HG03565 (cell line): ENCODE data around the gene RPP38.

Source experiments
- ATAC-seq: cut with Tn5 transposase; IDR thresholded peaks from one replicate; pipeline ENCODE4 v1.9.1; 2021; ENCODE audit warnings: mild to moderate bottlenecking, moderate library complexity; ENCODE audit not compliant: unreplicated experiment

Gene RPP38, protein sequence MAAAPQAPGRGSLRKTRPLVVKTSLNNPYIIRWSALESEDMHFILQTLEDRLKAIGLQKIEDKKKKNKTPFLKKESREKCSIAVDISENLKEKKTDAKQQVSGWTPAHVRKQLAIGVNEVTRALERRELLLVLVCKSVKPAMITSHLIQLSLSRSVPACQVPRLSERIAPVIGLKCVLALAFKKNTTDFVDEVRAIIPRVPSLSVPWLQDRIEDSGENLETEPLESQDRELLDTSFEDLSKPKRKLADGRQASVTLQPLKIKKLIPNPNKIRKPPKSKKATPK

DNA sequence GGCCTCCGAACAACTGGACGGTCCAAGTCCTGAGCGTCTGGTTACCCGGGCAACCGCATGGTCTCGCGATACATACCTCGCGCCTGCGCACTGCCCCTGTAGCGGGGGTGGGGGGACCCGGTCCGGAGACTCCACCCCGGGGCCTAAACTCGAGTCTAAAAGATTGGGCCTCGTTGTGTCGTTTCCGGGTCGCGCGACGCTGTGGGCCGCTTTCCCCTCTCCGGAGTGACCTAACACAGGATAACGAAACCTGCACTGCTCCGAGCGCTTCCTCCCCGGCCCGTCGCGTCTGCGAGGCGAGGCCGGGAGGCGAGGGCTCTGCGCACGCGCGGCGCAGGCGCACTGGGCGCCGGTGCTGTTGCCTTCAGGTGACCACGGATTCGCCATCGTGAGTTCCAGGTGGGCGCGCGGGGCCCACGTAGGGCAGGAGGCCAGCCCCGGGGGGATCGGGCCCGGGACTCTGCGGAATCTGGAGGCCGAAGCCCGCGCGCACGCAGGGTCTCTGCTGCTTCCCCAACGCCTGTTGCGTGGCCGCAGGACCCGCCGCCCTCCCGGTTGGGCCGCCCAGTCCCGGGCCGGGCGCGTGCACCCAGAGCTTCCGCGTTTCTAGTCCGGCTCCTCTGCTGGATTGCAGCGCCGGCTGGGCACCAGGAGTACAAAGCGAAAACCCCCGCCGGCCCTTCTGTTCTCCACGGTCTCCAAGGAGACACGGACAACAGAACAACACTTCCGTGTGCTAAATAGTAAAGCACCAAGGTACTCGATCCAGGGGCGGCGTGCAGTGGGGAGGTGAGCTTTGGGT lies at the start of gene RPP38:
Gene RPP38 (plus strand): TSS at position 345 of the 802 bp plus-strand sequence. CDS start 5,960 bp downstream, outside the sequence.
- peak; percentile 79 for ATAC-seq

DNA sequence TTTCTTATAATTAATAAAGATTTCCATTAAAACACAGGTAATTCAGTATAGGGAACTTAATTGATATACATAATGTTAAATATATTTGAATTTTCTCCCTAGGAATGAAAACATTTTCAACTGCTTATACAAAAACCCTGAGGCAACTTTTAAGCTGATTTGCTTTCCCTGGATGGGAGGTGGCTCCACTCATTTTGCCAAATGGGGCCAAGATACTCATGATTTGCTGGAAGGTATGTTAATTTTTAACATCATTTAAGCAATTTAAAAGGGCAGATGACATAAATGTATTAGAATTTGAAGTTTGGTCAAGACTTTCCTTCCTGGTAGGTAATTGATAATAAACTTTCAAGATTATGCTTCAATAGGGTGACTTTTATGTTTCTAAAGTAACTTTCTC lies 47.6 kb upstream of the RPP38 start:
- ATAC-seq = no peak

DNA sequence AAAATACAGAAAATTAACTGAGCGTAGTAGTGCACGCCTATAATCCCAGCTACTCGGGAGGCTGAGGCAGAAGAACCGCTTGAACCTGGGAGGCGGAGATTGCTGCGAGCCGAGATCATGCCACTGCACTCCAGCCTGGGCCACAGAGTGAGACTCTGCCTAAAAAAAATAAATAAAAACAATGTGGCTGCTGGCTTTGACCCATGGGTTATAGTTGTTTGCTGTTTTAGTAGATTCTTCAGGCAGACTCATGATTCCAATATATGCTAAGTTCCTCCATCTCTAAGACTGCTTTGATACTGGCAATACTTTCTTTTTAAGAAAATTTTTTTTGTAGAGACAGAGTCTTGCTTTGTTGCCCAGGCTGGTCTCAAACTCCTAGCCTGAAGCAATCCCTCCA lies 45.0 kb upstream of the RPP38 start:
- ATAC-seq = no peak

DNA sequence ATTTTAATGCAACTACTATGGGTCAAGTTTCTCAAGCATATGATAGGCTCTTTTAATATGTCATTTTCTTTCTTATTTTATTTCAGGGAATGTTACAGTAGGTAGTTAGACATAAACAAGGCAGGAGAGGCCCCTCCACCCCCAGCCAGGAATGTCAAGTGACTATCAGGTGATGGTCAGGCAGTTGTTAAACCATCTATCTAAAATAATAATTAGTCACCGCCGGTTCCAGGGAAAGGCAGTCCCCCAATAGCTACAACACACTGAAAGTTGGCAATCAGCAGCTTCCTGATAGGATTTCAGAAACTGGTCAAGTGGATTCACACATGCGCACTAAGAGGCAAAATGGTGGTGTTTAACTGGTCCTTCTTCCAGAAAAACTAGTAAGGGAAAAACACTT lies 44.1 kb upstream of the RPP38 start:
- ATAC-seq = no peak

DNA sequence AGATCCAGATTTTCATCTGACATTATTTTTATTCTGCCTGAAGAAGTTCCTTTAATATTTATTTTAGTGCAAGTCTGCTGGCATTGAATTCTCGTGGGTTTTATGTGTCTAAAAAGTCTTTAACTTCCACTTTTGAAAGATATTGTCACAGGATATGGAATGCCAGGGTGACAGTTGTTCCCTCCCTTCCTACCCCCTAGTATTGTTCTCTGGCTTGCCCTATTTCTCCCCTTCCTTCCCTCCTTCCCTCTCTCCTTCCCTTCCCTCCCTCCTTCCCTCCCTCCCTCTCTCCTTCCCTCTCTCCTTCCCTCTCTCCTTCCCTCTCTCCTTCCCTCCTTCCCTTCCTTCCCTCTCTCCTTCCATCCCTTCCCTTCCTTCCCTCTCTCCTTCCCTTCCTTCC lies 38.5 kb upstream of the RPP38 start:
- ATAC-seq = no peak

DNA sequence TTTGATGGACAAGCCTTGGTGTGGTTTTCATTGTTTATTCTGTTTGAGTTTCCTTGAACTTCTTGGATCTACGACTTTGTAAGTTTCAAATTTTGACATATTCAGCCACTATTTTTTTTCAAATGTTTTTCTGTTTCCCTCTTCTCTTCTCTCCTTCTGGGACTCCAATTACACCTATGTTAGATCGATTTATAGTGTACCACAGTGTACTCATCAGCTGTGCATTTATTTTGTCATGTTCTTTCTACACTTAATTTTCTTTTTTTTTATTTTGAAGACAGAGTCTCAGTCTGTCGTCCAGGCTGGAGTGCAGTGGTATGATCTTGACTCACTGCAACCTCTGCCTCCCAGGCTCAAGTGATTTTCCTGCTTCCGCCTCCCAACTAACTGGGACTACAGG lies 37.2 kb upstream of the RPP38 start:
- no peak for ATAC-seq

DNA sequence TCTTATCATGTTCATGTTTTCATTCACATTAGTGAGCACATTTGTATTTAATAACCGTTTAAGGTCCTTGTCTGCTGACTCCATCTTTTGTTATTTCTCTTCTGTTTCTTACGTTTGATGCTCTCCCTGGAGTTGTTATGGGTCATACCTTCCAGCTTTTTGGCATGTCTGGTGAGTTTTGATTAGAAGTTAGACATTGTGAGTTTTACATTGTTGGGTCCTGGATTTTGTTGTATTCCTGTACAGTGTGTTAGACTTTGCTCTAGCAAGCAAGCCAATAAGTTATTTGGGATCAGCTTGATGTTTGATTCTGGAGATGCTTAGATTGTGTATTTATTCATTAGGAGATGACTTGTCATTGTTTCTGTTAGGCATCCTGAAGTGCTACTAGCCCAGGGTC lies 36.5 kb upstream of the RPP38 start:
- no peak for ATAC-seq

DNA sequence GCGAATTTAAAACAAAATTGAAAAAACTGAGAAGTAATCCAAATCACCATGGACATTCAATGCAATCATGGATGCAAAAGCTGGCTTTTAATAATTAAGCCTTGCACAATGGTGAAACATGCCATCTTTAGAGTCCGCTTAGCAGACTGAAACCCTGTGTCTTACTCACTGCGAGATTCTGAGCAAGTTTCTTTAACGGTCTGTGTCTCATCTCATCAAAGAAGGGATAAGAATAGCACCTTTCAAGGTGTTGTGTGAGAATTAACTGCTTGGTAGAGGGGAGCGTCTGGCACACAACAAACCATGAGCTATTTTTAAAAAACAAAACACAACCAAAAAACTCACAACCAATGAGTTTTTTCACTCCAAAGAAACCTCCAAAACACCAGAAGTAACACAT lies 30.0 kb upstream of the RPP38 start:
- ATAC-seq = no peak

DNA sequence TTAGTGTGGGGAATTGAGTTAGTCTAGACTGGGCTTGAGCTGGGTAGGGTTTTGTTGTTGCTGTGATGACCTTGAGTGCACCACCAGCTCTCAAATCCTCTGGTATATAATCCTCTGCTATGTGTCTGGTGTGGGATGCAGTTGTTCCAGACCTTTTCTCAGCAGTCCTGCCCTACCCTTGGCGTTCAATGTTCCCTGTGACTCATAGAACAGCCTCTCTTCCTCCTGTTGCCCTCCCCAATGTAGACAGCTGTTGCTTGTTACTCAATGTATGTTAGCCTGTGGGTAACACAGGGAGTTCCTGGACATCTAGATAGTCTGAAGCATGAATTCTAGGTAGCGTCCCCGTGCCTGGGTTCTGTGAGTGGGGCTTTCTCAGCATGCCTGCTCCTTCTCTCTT lies 28.4 kb upstream of the RPP38 start:
- ATAC-seq = no peak

DNA sequence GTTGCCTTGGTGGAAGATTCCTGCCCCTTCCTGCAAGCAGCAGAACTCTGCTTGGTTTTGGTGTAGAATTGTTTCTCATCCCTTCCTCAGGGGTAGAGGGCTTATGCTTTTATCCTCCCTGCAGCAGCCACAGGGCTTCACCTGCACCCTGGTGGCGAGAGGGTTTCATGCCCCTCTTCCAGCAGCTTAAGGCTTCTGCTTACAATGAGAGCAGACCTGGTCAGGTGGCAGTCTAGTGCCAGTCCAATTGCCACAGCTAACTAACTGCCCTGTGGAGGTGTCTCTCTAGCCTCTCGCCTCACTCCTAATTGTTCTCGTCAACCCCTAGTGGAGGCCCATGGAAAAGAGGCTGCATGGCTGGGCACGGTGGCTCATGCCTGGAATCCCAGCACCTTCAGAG lies 27.9 kb upstream of the RPP38 start:
- ATAC-seq = no peak

DNA sequence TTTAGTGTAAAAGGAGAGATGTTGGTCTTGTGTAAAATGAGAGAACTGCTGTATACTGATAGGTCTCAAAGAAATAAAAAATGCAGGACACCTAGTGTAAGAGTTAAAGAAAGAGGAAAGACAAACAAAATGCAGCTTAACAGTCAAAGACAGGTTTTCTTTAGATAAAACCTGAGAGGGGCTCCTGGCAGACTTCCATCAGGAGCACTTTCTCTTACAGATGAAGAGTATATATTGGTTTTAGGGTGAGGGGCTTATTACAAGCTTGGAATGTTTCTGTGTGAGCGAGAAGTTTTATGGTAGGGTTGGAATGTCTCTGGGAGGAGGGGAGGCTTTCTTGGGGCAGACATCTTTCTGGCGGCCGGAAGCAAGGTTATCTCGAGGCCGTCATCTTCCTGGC lies 24.8 kb upstream of the RPP38 start:
- ATAC-seq = no peak

DNA sequence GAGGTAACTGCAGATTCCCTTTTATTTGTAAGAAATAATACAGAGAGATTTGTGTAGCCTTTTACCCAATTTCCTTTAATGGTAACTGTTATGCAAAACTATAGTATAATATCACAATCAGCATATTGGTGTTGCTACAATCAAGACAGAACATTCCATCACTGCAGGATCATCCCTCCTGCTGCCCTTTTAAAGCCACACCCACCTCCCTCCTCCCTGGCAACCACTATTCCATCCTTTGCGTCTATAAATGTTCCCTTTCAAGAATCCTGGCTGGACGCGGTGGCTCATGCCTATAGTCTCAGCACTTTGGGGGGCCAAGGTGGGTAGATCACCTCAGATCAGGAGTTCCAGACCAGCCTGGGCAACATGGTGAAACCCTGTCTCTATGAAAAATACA lies 21.7 kb upstream of the RPP38 start:
- no peak for ATAC-seq

DNA sequence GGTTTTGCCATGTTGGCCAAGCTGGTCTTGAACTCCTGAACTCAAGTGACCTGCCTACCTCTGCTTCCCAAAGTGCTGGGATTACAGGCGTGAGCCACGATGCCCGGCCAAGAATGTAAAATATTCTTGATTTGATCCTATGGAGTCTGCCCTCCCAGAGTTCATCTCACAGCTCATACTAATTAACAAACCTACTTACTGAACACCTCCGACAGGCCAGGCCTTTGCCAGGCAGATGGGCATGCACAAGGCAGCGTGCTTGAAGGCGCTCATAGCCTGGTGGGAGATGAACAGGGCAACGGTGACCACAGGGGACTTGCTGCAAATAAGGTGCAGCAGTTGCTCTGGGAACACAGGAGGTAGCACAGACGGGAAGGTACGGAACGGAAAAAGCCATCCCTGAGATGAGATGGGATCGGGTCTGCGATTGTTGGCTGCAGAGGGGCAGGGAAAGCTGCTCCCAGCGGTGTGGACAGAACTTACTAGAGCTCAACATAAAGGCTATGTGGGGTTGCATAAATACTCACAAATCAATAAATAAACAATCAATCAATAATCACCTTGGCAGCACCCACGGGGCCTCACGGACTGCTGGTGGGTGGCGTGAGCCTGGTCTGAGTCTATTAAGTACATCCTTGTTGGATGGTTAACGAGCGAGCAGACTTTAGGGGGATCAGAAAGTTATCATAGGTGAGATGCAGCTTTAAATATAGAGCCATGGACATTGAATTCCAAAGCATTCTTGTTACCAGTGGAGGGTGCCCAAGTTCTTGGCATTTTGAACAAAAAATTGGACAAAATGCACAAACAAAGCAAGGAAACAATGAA lies 13.3 kb upstream of the RPP38 start:
- ATAC-seq = no peak

DNA sequence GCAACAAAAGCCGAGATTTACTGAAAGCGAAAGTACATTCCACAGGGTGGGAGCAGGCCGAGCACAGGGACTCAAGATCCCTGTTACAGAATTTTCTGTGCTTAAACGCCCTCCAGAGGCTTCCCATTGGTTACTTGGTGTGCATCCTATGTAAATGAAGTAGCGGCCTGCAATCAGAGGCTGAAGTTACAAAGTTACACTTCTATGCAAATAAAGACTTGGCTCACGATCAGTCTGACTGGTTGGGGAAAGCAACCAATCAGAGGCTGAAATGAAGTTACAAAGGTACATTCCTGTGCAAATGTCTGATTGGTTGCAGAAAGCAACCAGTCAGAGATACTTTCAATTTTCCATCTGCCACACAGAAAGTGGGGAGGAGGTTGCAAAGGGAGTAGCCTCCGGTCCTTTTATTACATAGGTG lies 12.6 kb upstream of the RPP38 start:
- ATAC-seq = no peak

DNA sequence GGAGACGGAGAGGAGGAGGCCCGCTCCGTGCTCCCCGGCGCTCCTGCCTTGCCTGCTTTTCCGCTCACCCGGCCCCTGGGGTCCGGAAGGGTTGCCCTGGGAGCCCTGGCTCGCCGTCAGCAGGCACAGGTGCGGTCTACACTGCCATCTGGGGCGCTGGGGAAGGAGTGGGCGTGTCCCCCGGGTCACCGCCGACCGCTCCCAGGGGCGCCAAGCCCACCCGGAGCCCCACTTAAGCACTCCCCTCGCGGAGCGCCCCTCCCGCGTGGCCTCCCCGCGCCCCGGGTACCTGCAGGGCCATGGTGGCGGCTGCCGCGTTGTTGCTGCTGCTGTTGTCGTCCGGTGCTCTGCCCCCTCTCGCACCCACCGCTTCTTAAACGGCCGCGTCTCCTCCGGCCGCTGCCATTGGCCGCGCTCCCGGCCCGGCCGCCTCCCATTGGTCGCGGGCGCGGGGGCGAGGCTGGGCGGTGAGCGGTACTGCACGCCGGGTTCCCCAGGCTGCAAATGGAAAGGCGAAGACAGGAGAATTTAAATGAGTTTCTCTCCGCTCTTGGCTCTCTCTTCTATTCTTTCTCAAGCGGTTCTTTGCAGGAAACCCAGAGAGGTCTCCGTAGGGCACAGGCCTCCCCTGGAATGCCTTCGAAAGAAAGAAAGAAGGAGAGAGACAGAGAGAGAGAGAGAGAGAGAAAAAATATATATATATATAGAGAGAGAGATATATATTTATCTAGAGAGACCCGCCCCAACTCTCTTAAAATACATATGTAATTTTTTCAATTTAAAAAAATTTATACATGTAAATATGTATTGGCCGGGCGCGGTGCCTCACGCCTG lies 8.5 kb upstream of the RPP38 start, which contains the start of gene ACBD7:
Gene ACBD7 (minus strand): TSS at position 349 of the 834 bp plus-strand sequence. CDS start 48 bp downstream, at position 301.
- ATAC-seq = peak; percentile 93

DNA sequence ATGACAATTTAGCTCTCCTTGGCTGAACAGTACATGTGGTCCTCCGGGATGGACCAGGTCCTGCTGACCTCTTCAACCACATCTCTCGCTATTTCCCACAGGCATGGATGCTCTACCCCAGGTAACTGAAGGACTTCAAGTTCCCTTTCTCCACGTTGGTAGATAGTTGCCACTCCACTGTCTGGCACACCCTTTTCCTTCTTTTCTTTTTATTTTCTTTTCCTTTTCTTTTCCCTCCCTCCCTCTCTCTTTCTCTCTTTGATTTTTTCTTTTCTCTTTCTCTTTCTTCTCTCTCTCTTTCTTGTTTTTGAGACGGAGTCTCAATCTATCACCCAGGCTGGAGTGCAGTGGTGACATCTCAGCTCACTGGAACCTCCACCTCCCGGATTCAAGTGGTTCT lies 5.7 kb upstream of the RPP38 start:
- ATAC-seq = no peak

DNA sequence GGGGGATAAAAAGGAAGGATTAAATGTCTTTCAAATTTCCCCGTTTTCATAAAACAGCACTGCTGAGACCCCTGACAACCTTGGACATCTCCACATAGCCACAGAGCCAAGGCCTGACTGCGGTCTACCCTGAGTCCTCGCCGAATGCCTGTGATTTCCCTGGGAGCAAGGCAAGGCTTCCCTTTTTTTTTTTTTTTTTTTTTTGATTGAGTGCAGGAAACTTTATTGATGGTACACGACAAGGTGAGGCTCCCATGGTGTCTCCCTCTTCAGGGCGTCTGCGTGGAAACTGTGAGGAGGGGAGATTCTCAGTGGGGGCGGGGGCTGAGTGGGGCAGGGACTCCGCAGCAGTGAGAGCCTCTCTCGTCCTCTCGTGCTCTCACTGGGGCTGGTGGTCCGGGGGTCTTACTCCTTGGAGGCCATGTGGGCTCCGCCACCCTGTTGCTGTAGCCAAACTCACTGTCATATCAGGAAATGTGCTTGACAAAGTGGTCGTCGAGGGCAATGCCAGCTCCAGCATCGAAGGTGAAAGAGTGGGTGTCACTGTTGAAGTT lies 4.2 kb upstream of the RPP38 start:
- ATAC-seq = no peak

DNA sequence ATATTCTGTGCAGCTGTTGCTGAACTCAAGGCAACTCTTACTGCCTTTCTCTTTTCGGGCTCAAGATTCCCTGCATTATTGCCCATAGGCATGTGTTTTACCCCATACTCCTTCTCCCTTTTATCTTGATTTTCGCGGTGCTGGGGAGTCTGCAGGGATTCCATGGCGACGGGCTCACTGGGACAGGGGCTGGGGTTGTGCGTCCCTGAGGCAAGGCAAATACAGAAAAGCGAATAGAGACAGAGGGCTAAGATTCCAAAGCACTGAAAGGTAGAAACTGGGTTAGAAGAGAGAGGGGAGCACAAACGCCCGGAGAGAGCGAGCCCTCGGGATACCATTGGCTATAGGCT lies 519 bp upstream of the RPP38 start:
- ATAC-seq = peak; percentile 3

DNA sequence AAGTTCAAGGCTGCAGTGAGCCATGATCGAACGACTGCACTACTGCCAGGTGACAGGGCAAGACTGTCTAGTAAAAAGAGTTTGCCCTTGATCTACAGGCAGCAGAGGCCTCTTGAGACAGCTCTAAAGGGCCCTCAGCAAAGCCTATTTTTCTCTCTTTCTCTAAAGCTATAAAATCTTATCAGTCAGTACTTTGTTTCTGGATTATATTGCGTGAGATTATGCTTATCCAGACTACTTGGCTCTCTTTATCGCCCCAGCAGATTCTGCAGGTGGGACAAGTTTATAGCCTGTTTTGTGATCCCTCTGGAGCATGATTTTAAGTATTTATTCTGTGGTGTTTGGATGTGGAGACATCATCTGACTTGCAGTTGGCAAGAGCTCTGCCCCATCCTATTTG lies 2.7 kb downstream of the RPP38 start:
- ATAC-seq = no peak

DNA sequence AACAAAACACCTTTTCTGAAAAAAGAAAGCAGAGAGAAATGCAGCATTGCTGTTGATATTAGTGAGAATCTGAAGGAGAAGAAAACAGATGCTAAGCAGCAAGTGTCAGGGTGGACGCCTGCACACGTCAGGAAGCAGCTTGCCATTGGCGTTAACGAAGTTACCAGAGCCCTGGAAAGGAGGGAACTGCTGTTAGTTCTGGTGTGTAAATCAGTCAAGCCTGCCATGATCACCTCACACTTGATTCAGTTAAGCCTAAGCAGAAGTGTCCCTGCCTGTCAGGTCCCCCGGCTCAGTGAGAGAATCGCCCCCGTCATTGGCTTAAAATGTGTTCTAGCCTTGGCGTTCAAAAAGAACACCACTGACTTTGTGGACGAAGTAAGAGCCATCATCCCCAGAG lies 6.4 kb downstream of the RPP38 start:
- no peak for ATAC-seq
